Right lobe of liver (tissue), 6 donors: ENCODE results near the gene PARD6B. TPM values are rescaled to one million over a fixed set of nuclear protein-coding genes. Genes with fewer than 3 reads are reported as not detected.

ENCODE experiments used
- ATAC-seq, 4 donors: fragments of 200-7000 bp; cut with Tn5 transposase; one replicate each; pipeline ENCODE4 v1.9.1; 2020; ENCODE audit warnings: mild to moderate bottlenecking in 4 of 4, moderate library complexity in 4 of 4
- DNase-seq, 3 donors: peaks; one replicate each; pipeline ENCODE4 v3.0.0-alpha.2; 2020
- H3K27ac ChIP-seq, 3 donors: fragments of 200-600 bp; one replicate each; pipeline ENCODE4 v1.8.0; 2022
- H3K27me3 ChIP-seq, 2 donors: fragments of 200-600 bp; one replicate each; pipeline ENCODE4 v1.8.0; 2022
- H3K36me3 ChIP-seq, 4 donors: fragments of 200-600 bp; sonication (generic) in 1 of 4; one replicate each; pipeline versions ENCODE4 v1.5.1 to v1.8.0; 2017 to 2022; ENCODE audit warnings: control low read depth in 1 of 4
- H3K4me1 ChIP-seq, 4 donors: fragments of 200-600 bp; sonication (generic) in 1 of 4; one replicate each; pipeline versions ENCODE4 v1.5.1 to v1.8.0; 2017 to 2022; ENCODE audit warnings: control low read depth in 1 of 4
- H3K4me3 ChIP-seq, 3 donors: fragments of 200-600 bp; one replicate each; pipeline ENCODE4 v1.8.0; 2022
- H3K9me3 ChIP-seq, 4 donors: fragments of 200-600 bp; sonication (generic) in 1 of 4; one replicate each; pipeline versions ENCODE4 v1.5.1 to v1.8.0; 2017 to 2022; ENCODE audit warnings: control low read depth in 1 of 4
- POLR2A ChIP-seq: fragments of 450-650 bp; IDR thresholded peaks from one replicate; pipeline ENCODE4 v1.6.1; 2017; ENCODE audit warnings: antibody characterized with exemption, mild to moderate bottlenecking
- WGBS: methylation state at CpG from one replicate; pipeline ENCODE4 v1.1.6; 2018; ENCODE audit warnings: low coverage, low lambda C conversion rate; ENCODE audit not compliant: insufficient coverage; ENCODE audit errors: missing lambda C conversion rate; 5-methylcytosine and 5-hydroxymethylcytosine counted together
- intact Hi-C, 2 donors: fragments of 100-400 bp; cut with DNase I; formaldehyde crosslinking; loops; one replicate each; pipeline versions ENCODE4 v1.11.2 to v1.14.1; 2022
- long read RNA-seq: library from polyadenylated mRNA; unstranded; transcript quantifications from one replicate; pipeline ENCODE4 v2.0.0, GENCODE V29; 2019
- total RNA-seq, 6 experiments: library from RNA; depleted of rRNA in 2 of 6; stranded (reverse); fragments of >200 nt in 2 of 6; fragmentation: NEBNext Ultra II Directional in 3 of 6; extraction: Animal tissue kit (Norgen Biotek cat#: 25700) in 3 of 6; gene quantifications; one replicate each; pipeline versions ENCODE4 v1.1.0 to v1.2.4, GENCODE V29; 2016 to 2023
- TF ChIP-seq, protein P1 (sequence below), 4 donors: fragments of 200-600 bp in 3 of 4; fragments of 450-650 bp in 1 of 4; IDR thresholded peaks; one replicate each; pipeline versions ENCODE4 v1.5.1 to v1.8.0; 2016 to 2022; ENCODE audit warnings: antibody characterized with exemption in 4 of 4, mild to moderate bottlenecking in 2 of 4
- donor health status: DM: no; HTN: yes; CAD: no.
- donor health status: DM: no; HTN: no; CAD: no.
- donor health status: DM: no; HTN: no; CAD: no.
- donor health status: DM: no; HTN: yes; CAD: no.
- donor health status: DM: no; HTN: yes; CAD: no.

Gene PARD6B, protein sequence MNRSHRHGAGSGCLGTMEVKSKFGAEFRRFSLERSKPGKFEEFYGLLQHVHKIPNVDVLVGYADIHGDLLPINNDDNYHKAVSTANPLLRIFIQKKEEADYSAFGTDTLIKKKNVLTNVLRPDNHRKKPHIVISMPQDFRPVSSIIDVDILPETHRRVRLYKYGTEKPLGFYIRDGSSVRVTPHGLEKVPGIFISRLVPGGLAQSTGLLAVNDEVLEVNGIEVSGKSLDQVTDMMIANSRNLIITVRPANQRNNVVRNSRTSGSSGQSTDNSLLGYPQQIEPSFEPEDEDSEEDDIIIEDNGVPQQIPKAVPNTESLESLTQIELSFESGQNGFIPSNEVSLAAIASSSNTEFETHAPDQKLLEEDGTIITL
- total RNA-seq = 10 to 100 TPM in 2 of 6 experiments, 1 to 10 TPM in 4; 6.6 to 11.1 (median 8.5) TPM
- long read RNA-seq, partial matches to known transcripts = 0 of 2 reads
- long read RNA-seq, other reads (novel, unspliced or antisense) = 2 of 2 reads

DNA sequence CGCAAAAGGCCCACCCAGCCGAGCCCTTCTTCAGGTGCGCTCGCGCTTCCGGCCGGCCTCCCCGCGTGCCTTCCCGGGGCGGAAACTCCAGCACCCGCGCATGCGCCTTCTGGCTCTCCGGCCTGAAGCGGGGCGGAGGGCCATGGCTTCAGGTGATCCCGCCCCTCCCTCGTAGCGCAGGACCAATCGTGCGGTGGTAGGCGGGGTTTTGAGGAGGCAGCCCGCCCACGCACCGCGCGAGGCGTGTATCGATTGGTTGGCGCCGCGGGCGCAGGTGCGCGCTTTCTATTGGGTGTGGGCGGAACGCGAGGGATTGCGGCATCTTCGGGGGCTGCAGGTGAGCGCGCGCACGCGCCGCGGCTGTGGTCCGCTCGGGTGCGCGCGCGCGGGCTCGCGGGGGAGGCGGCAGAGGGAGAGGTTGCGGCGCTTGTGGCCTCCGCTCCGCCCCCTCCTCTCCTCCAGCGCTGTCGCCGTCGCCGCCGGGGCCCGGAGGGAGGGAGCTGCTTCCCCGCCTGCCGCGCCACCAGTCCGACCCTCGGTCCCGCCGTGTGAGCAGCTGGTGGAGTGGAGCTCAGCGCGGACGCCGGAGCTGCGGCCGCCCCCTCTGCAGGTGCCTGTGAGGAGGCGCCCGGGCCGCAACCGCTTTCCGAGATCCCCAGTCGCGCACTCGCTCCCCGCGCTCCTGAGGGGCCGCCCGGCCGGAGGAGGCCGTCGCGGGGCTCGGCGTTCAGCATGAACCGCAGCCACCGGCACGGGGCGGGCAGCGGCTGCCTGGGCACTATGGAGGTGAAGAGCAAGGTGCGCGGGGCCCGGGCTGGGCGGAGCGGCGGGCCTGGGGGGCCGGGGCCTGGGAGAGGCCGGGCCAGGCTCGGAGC, at the start of gene PARD6B:
Gene PARD6B, plus strand, starts transcription at position 526 of the 875 bp plus-strand sequence. Its CDS starts 207 bp downstream, at position 733.
- H3K9me3 ChIP-seq = no peaks in the 10 kb centered on the region
- DNase-seq (peak; percentile 99), ATAC-seq (peak; percentile 84 to 95 (median 90))
- H3K27me3 ChIP-seq = no peaks in the 10 kb centered on the region
- WGBS = 0% methylated on average over 2 of the region's 114 CpGs
- H3K27ac ChIP-seq = peak within 1 kb of the TSS; percentile 73 to 88 (median 83)
- TF ChIP-seq, protein P1, sequence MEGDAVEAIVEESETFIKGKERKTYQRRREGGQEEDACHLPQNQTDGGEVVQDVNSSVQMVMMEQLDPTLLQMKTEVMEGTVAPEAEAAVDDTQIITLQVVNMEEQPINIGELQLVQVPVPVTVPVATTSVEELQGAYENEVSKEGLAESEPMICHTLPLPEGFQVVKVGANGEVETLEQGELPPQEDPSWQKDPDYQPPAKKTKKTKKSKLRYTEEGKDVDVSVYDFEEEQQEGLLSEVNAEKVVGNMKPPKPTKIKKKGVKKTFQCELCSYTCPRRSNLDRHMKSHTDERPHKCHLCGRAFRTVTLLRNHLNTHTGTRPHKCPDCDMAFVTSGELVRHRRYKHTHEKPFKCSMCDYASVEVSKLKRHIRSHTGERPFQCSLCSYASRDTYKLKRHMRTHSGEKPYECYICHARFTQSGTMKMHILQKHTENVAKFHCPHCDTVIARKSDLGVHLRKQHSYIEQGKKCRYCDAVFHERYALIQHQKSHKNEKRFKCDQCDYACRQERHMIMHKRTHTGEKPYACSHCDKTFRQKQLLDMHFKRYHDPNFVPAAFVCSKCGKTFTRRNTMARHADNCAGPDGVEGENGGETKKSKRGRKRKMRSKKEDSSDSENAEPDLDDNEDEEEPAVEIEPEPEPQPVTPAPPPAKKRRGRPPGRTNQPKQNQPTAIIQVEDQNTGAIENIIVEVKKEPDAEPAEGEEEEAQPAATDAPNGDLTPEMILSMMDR (IDR thresholded peaks at IDR 0.05) = no peak
- peak; percentile 90 for TF ChIP-seq POLR2A
- H3K4me1 ChIP-seq = peaks cover 0 to 45% (median 22%) of the 10 kb centered on the region in 4 donors
- intact Hi-C loops = no loop called here
- H3K4me3 ChIP-seq = peak within 1 kb of the TSS; percentile 83 to 96 (median 89)
- H3K36me3 ChIP-seq = no peaks in the 10 kb centered on the region

DNA sequence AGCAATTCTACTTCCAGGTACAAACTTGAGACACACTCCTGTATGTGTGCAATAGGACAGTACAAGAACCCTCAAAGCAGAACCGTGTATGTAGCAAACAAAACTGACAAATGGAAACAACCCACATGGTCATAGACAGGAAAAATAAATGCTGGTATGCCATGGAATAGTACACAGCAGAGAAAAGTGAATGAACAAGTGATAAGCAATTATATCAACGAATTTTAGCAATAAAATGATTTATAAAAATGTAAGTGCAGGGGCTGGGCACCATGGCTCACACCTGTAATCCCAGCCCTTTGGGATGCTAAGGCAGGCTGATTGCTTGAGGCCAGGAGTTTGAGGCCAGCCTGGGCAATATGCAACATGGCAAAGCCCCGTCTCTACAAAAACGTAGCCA, 49.3 kb upstream of the PARD6B start:
- DNase-seq (no peak), ATAC-seq (no peak)
- no peak for TF ChIP-seq POLR2A
- TF ChIP-seq, protein P1 (IDR thresholded peaks at IDR 0.05) = no peak
- intact Hi-C loops = no loop called here
- 56% methylated on average over 2 of the region's 4 CpGs for WGBS
- H3K4me3 ChIP-seq = no peak overlapping the region
- H3K27ac ChIP-seq = no peak overlapping the region
- H3K27me3 ChIP-seq = no peaks in the 10 kb centered on the region
- H3K9me3 ChIP-seq = no peaks in the 10 kb centered on the region
- peaks cover 0 to 29% (median 11%) of the 10 kb centered on the region in 4 donors for H3K4me1 ChIP-seq
- no peaks in the 10 kb centered on the region for H3K36me3 ChIP-seq

DNA sequence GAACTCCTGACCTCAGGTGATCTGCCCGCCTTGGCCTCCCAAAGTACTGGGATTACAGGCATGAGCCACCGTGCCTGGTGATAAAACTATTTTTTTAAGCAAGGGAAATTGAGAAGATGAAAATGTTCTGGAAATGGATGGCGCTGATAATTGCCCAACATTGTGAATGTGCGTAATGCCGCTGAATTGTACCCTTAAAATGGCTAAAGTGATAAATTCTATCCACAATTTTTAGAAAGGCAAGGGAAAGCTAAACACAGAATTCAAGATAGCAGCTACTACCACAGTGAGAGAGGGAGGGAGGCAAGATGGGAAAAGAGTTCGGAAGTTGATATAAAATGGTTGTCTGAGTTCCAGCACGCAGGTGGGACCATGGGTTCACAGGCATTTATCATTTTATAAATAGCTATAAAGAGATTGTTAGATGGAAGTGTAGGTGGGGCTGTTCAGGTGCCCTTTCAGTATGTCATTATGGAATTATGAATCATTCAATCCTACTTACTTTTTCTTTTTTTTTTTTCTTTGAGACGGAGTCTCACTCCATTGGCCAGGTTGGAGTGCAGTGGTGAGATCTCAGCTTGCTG, 48.3 kb upstream of the PARD6B start:
- no peak for TF ChIP-seq POLR2A
- TF ChIP-seq, protein P1 (IDR thresholded peaks at IDR 0.05) = no peak
- 80% methylated on average over 8 of the region's 8 CpGs for WGBS
- ATAC-seq = no peak
- intact Hi-C loops = no loop called here
- Histone ChIP-seq H3K36me3 (no peaks in the 10 kb centered on the region), H3K27me3 (no peaks in the 10 kb centered on the region), H3K9me3 (no peaks in the 10 kb centered on the region), H3K27ac (no peak overlapping the region), H3K4me3 (no peak overlapping the region), H3K4me1 (peaks cover 0 to 27% (median 11%) of the 10 kb centered on the region in 4 donors)
- DNase-seq = no peak

DNA sequence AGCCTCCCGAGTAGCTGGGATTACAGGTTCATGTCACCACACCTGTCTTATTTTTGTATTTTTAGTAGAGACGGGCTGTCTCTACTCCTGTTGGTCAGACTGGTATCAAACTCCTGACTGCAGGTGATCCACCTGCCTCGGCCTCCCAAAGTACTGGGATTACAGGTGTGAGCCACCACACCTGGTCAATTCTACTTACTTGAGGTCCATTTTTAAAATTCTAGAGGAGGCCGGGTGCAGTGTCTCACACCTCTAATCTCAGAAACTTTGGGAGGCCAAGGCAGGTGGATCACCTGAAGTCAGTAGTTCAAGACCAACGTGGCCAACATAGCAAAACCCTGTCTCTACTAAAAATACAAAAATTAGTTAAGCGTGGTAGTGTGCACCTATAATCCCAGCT, 47.8 kb upstream of the PARD6B start:
- DNase-seq (no peak), ATAC-seq (no peak)
- no peak overlapping the region for H3K27ac ChIP-seq
- 87% methylated on average over 4 of the region's 6 CpGs for WGBS
- no peaks in the 10 kb centered on the region for H3K9me3 ChIP-seq
- TF ChIP-seq, protein P1 (IDR thresholded peaks at IDR 0.05) = no peak
- TF ChIP-seq POLR2A = no peak
- no peaks in the 10 kb centered on the region for H3K36me3 ChIP-seq
- intact Hi-C loops = no loop called here
- H3K4me1 ChIP-seq = peaks cover 0 to 22% (median 10%) of the 10 kb centered on the region in 4 donors
- no peak overlapping the region for H3K4me3 ChIP-seq
- H3K27me3 ChIP-seq = no peaks in the 10 kb centered on the region
